ENCODE data around the gene GPHN. TPM values are rescaled to one million over a fixed set of nuclear protein-coding genes. Genes with fewer than 3 reads are reported as not detected.
"Not testable (repeated sequence)": the region's sequence is repeated elsewhere in the genome, so short reads cannot be mapped to it uniquely, and the experiment has no call there.

The GPHN gene
- total RNA-seq, 1 experiment from 2014 or later, result 4.1 TPM

DNA sequence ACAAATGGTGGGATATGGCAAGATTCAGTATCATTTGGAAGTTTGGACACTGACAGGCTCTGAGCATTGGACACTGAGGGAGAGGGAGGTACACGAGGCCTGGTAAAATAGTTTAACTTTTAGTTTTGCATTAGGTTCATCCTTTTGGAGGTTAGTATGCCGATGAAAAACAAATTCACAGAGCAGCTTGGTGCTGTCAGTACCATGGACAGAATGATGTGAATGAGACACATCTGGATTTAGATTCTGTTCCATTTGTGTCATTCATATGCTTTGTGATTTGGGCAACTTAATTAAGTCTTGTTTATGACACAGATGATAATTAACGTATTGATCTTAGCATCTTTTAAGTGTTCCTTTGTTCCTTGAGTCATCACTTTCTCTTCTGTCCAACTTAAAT lies 33.7 kb downstream of the GPHN start:
- no peaks in the 10 kb centered on the region for H3K36me3 ChIP-seq (ENCODE audit: insufficient read depth, low read length)
- H3K4me1 ChIP-seq (ENCODE audit: low read length), result no peaks in the 10 kb centered on the region
- H3K79me2 ChIP-seq (ENCODE audit: low read length), result no peaks in the 10 kb centered on the region
- H3K27me3 ChIP-seq (ENCODE audit: low read length), result no peaks in the 10 kb centered on the region
- no peak overlapping the region for H3K9ac ChIP-seq (ENCODE audit: low read length)
- no peak overlapping the region for H3K4me2 ChIP-seq (ENCODE audit: low read depth, low read length, poor library complexity, severe bottlenecking)
- H3K4me3 ChIP-seq (ENCODE audit: low read length), result no peak overlapping the region
- no peak for DNase-seq
- H3K9me2 ChIP-seq (replicated peaks; ENCODE audit: insufficient read depth, low read length), result no peaks in the 10 kb centered on the region
- H3K9me3 ChIP-seq (ENCODE audit: low read length), result no peaks in the 10 kb centered on the region
- H2AFZ ChIP-seq (ENCODE audit: low read length), result no peak overlapping the region
- H3K27ac ChIP-seq (ENCODE audit: low read length), result no peak overlapping the region
- H4K20me1 ChIP-seq (ENCODE audit: insufficient read depth, low read depth, low read length), result 0 out of 2 replicates have a peak, but pooled peaks cover 5% of the 10 kb centered on the region

DNA sequence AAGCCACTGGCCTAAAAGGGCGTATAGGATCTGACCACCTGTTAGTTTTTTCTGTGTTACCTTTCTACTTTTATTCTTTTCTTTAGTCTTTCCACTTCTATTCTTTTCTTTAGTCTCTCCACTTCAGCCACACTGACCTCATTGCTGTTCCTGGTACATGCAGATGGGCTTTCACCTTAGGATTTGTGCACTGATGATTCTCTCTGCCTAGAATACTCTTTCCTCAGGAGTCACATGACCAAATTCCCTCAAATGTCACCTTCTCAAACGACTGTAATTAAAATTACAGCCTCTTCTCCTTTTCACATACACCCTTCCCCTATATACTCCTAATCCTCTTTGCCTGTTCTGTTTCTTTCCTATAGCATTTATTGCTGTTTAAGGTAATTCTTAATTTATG lies 36.0 kb downstream of the GPHN start:
- no peaks in the 10 kb centered on the region for H3K4me1 ChIP-seq (ENCODE audit: low read length)
- H3K9me3 ChIP-seq (ENCODE audit: low read length), result no peaks in the 10 kb centered on the region
- H3K9ac ChIP-seq (ENCODE audit: low read length), result no peak overlapping the region
- H3K4me3 ChIP-seq (ENCODE audit: low read length), result no peak overlapping the region
- 0 out of 2 replicates have a peak, but pooled peaks cover 5% of the 10 kb centered on the region for H4K20me1 ChIP-seq (ENCODE audit: insufficient read depth, low read depth, low read length)
- no peaks in the 10 kb centered on the region for H3K36me3 ChIP-seq (ENCODE audit: insufficient read depth, low read length)
- H3K27ac ChIP-seq (ENCODE audit: low read length), result no peak overlapping the region
- no peaks in the 10 kb centered on the region for H3K79me2 ChIP-seq (ENCODE audit: low read length)
- H3K27me3 ChIP-seq (ENCODE audit: low read length), result no peaks in the 10 kb centered on the region
- DNase-seq, result no peak
- H2AFZ ChIP-seq (ENCODE audit: low read length), result no peak overlapping the region
- no peaks in the 10 kb centered on the region for H3K9me2 ChIP-seq (replicated peaks; ENCODE audit: insufficient read depth, low read length)
- no peak overlapping the region for H3K4me2 ChIP-seq (ENCODE audit: low read depth, low read length, poor library complexity, severe bottlenecking)

DNA sequence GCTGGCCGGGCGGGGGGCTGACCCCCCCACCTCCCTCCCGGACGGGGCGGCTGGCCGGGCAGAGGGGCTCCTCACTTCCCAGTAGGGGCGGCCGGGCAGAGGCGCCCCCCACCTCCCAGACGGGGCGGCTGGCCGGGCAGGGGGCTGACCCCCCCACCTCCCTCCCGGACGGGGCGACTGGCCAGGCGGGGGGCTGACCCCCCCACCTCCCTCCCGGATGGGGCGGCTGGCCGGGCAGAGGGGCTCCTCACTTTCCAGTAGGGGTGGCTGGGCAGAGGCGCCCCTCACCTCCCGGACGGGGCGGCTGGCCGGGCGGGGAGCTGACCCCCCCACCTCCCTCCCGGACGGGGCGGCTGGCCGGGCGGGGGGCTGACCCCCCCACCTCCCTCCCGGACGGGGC lies 37.2 kb downstream of the GPHN start:
- not testable (repeated sequence) for H4K20me1 ChIP-seq (ENCODE audit: insufficient read depth, low read depth, low read length); H3K9ac ChIP-seq (ENCODE audit: low read length); H3K27ac ChIP-seq (ENCODE audit: low read length); H2AFZ ChIP-seq (ENCODE audit: low read length); H3K27me3 ChIP-seq (ENCODE audit: low read length); H3K9me2 ChIP-seq (replicated peaks; ENCODE audit: insufficient read depth, low read length); H3K4me3 ChIP-seq (ENCODE audit: low read length); H3K4me1 ChIP-seq (ENCODE audit: low read length); H3K4me2 ChIP-seq (ENCODE audit: low read depth, low read length, poor library complexity, severe bottlenecking); H3K9me3 ChIP-seq (ENCODE audit: low read length); DNase-seq; H3K36me3 ChIP-seq (ENCODE audit: insufficient read depth, low read length); H3K79me2 ChIP-seq (ENCODE audit: low read length)

DNA sequence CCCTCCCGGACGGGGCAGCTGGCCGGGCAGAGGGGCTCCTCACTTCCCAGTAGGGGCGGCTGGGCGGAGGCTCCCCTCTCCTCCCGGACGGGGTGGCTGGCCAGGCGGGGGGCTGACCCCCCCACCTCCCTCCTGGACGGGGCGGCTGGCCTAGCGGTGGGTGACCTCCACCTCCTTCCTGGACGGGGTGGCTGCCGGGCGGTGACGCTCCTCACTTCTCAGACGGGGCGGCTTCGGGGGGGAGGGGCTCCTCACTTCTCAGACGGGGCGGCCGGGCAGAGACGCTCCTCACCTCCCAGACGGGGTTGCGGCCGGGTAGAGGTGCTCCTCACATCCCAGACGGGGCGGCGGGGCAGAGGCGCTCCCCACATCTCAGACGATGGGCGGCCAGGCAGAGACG lies 37.8 kb downstream of the GPHN start:
- not testable (repeated sequence) for H3K27me3 ChIP-seq (ENCODE audit: low read length); DNase-seq; H3K4me2 ChIP-seq (ENCODE audit: low read depth, low read length, poor library complexity, severe bottlenecking); H3K27ac ChIP-seq (ENCODE audit: low read length); H4K20me1 ChIP-seq (ENCODE audit: insufficient read depth, low read depth, low read length); H3K9ac ChIP-seq (ENCODE audit: low read length); H3K36me3 ChIP-seq (ENCODE audit: insufficient read depth, low read length); H3K9me2 ChIP-seq (replicated peaks; ENCODE audit: insufficient read depth, low read length); H3K4me1 ChIP-seq (ENCODE audit: low read length); H2AFZ ChIP-seq (ENCODE audit: low read length); H3K79me2 ChIP-seq (ENCODE audit: low read length); H3K9me3 ChIP-seq (ENCODE audit: low read length); H3K4me3 ChIP-seq (ENCODE audit: low read length)

DNA sequence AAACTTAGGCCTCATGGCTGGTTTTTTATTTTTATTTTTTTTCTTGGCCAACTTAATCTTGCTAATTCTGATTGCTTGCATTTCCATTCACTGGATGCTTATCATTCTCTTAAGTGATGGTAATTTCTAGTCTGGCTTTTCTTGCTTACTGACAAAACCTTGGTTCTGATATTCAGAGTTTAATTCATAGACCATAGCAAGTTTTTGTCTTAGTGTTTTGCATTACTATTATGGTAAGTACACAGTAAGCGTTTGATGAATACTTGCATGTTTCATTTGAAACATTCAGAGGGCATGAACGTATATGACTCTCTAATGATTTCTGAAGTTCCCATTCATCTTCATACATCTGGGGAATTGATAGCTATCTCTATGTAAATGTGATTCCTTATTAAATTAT lies 55.8 kb downstream of the GPHN start:
- DNase-seq, result no peak
- Histone ChIP-seq H3K9ac (ENCODE audit: low read length) (no peak overlapping the region), H3K27ac (ENCODE audit: low read length) (no peak overlapping the region), H3K9me2 (replicated peaks; ENCODE audit: insufficient read depth, low read length) (no peaks in the 10 kb centered on the region), H3K9me3 (ENCODE audit: low read length) (no peaks in the 10 kb centered on the region), H3K4me2 (ENCODE audit: low read depth, low read length, poor library complexity, severe bottlenecking) (no peak overlapping the region), H3K4me3 (ENCODE audit: low read length) (no peak overlapping the region), H3K79me2 (ENCODE audit: low read length) (no peaks in the 10 kb centered on the region), H2AFZ (ENCODE audit: low read length) (no peak overlapping the region), H3K36me3 (ENCODE audit: insufficient read depth, low read length) (no peaks in the 10 kb centered on the region), H3K27me3 (ENCODE audit: low read length) (no peaks in the 10 kb centered on the region), H3K4me1 (ENCODE audit: low read length) (no peaks in the 10 kb centered on the region), H4K20me1 (ENCODE audit: insufficient read depth, low read depth, low read length) (no peaks in the 10 kb centered on the region)

DNA sequence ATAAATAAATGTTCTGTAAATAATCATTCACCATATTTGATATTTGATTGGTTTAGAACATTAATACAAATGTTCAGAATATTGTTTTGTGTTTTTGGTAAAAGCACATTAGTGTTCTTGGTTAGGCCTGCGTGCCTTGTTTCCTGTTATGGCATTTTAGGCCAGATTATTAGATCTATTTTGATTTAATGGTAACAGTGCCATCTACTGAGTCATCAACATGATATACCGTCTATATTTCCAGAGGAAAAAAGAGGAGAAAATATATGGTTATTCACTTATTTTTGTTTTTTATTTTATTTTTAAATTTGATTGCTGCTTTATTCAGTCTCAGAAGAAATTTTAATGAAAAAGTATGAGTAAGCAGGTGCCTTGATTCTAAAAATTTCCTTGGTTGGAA lies 60.3 kb downstream of the GPHN start:
- Histone ChIP-seq H3K4me2 (ENCODE audit: low read depth, low read length, poor library complexity, severe bottlenecking) (no peak overlapping the region), H3K9me3 (ENCODE audit: low read length) (no peaks in the 10 kb centered on the region), H3K36me3 (ENCODE audit: insufficient read depth, low read length) (no peaks in the 10 kb centered on the region), H3K9me2 (replicated peaks; ENCODE audit: insufficient read depth, low read length) (no peaks in the 10 kb centered on the region), H3K4me3 (ENCODE audit: low read length) (no peak overlapping the region), H3K79me2 (ENCODE audit: low read length) (no peaks in the 10 kb centered on the region), H3K4me1 (ENCODE audit: low read length) (no peaks in the 10 kb centered on the region), H2AFZ (ENCODE audit: low read length) (no peak overlapping the region), H4K20me1 (ENCODE audit: insufficient read depth, low read depth, low read length) (no peaks in the 10 kb centered on the region), H3K27me3 (ENCODE audit: low read length) (no peaks in the 10 kb centered on the region), H3K27ac (ENCODE audit: low read length) (no peak overlapping the region), H3K9ac (ENCODE audit: low read length) (no peak overlapping the region)
- DNase-seq, result no peak

DNA sequence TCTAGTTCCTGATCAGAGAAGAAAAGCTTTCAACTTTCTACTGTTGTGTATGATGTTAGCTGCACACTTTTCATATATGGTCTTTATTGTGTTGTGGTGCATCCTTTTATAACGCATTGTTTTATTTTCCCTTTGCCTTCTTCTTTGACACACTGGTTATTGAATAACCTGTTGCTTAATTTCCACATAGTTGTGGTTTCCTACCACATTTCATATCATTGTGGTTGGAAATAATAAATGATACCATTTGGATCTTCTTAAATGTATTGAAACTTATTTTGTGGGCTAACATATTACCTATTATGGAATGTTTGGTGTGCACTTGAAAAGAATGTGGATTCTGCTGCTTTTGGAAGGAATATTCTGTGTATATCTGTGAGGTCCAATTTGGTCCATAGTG lies 64.9 kb downstream of the GPHN start:
- no peaks in the 10 kb centered on the region for H4K20me1 ChIP-seq (ENCODE audit: insufficient read depth, low read depth, low read length)

DNA sequence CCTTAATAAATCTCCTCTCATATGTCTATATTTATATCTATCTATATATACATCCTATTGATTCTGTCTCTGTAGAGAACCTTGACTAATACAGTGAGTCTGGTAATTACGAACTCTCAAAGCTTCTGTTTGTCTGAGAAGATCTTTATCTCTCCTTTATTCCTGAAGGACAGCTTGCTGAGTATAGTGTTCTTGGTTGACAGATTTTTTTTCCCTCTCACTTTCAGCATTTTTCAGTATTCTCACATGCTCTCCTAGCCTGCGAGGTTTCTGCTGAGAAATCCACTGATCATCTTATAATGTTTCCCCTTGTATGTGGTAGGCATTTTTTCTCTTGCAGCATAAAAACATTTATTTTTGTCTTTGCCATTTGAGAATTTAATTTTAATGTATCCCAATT lies 67.1 kb downstream of the GPHN start:
- H3K4me2 ChIP-seq (ENCODE audit: low read depth, low read length, poor library complexity, severe bottlenecking), result no peak overlapping the region
- no peaks in the 10 kb centered on the region for H3K79me2 ChIP-seq (ENCODE audit: low read length)

More for the DNA sequence above, 64.9 kb downstream of the GPHN start:
- H3K9ac ChIP-seq (ENCODE audit: low read length), result no peak overlapping the region
- H3K4me1 ChIP-seq (ENCODE audit: low read length), result no peaks in the 10 kb centered on the region
- no peak for DNase-seq
- H2AFZ ChIP-seq (ENCODE audit: low read length), result no peak overlapping the region
- H3K9me2 ChIP-seq (replicated peaks; ENCODE audit: insufficient read depth, low read length), result no peaks in the 10 kb centered on the region
- H3K4me3 ChIP-seq (ENCODE audit: low read length), result no peak overlapping the region
- no peaks in the 10 kb centered on the region for H3K36me3 ChIP-seq (ENCODE audit: insufficient read depth, low read length)
- H3K79me2 ChIP-seq (ENCODE audit: low read length), result no peaks in the 10 kb centered on the region
- H3K27ac ChIP-seq (ENCODE audit: low read length), result no peak overlapping the region
- no peak overlapping the region for H3K4me2 ChIP-seq (ENCODE audit: low read depth, low read length, poor library complexity, severe bottlenecking)
- peaks cover 25% of the 10 kb centered on the region for H3K9me3 ChIP-seq (ENCODE audit: low read length)
- H3K27me3 ChIP-seq (ENCODE audit: low read length), result no peaks in the 10 kb centered on the region

DNA sequence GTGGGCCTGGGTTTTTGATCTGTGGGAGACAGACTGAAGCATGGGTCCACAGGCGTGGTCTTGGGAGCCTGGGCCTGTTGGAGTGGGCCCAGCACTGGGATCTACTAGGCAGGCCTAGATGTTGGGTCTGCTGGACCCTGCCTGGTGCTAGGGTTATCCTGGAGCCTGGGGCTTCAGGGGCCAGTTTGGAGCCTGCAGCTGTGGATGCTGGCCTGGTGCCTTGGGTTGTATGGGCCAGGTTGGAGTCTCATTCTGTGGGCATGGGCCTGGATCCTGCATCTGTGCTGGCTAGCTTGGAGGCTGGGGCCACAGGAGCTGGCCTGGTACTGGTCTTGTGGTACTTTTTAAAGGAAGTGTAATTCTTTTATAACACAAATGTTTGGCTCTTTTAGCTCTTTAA lies 68.0 kb downstream of the GPHN start:
- H3K36me3 ChIP-seq (ENCODE audit: insufficient read depth, low read length), result no peaks in the 10 kb centered on the region
- H2AFZ ChIP-seq (ENCODE audit: low read length), result no peak overlapping the region
- H3K4me2 ChIP-seq (ENCODE audit: low read depth, low read length, poor library complexity, severe bottlenecking), result no peak overlapping the region
- peaks cover 32% of the 10 kb centered on the region for H3K9me3 ChIP-seq (ENCODE audit: low read length)
- no peaks in the 10 kb centered on the region for H3K9me2 ChIP-seq (replicated peaks; ENCODE audit: insufficient read depth, low read length)
- H3K27ac ChIP-seq (ENCODE audit: low read length), result no peak overlapping the region
- H3K27me3 ChIP-seq (ENCODE audit: low read length), result 0 out of 2 replicates have a peak, but pooled peaks cover 3% of the 10 kb centered on the region
- H3K4me3 ChIP-seq (ENCODE audit: low read length), result no peak overlapping the region
- no peak overlapping the region for H3K9ac ChIP-seq (ENCODE audit: low read length)
- DNase-seq, result no peak
- no peaks in the 10 kb centered on the region for H3K79me2 ChIP-seq (ENCODE audit: low read length)
- no peaks in the 10 kb centered on the region for H4K20me1 ChIP-seq (ENCODE audit: insufficient read depth, low read depth, low read length)
- no peaks in the 10 kb centered on the region for H3K4me1 ChIP-seq (ENCODE audit: low read length)

More for the DNA sequence above, 67.1 kb downstream of the GPHN start:
- Histone ChIP-seq H3K9me3 (ENCODE audit: low read length) (peaks cover 32% of the 10 kb centered on the region), H3K4me1 (ENCODE audit: low read length) (no peaks in the 10 kb centered on the region), H3K27ac (ENCODE audit: low read length) (no peak overlapping the region), H2AFZ (ENCODE audit: low read length) (no peak overlapping the region), H3K9me2 (replicated peaks; ENCODE audit: insufficient read depth, low read length) (no peaks in the 10 kb centered on the region), H3K27me3 (ENCODE audit: low read length) (0 out of 2 replicates have a peak, but pooled peaks cover 3% of the 10 kb centered on the region), H4K20me1 (ENCODE audit: insufficient read depth, low read depth, low read length) (no peaks in the 10 kb centered on the region), H3K36me3 (ENCODE audit: insufficient read depth, low read length) (no peaks in the 10 kb centered on the region), H3K9ac (ENCODE audit: low read length) (no peak overlapping the region), H3K4me3 (ENCODE audit: low read length) (no peak overlapping the region)
- no peak for DNase-seq
